ENCODE data around the gene PSMC2. TPM values are rescaled to one million over a fixed set of nuclear protein-coding genes. Genes with fewer than 3 reads are reported as not detected.

Gene PSMC2
- polyA plus RNA-seq, 4 donors: 80.0 to 112 (median 101) TPM

DNA sequence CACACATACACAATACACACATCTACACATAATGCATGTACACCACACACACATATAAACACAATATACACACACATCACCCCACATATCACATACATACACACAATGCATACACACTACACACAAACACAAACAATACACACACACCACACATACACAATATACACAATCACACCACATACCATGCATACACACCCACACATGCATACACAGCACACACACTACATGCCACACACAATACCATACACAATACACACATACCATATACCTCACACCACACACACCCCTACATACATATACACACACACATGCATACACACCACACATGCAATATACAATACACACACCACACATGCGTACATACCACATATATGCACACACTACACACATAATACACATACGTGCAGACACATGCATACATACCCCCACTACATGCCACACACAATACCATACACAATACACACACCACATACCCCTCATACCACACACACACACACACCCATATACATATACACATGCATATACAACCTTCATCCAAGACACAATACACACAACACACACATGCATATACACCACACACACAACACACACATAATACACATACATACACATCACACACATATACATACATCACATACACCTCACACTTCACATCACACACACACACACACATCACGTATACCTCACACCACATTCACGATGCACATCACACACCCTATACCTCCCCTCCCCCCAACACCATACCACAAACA, 34.0 kb downstream of the PSMC2 start:
- Histone ChIP-seq H3K4me1 (ENCODE audit: control insufficient read depth in 3 of 3, insufficient read depth in 2 of 3, low read depth in 1 of 3, low read length in 2 of 3) (no peaks in the 10 kb centered on the region), H3K27ac (ENCODE audit: low read depth in 1 of 3, low read length in 2 of 3) (no peak overlapping the region), H3K4me3 (ENCODE audit: low read depth in 1 of 3, low read length in 3 of 3) (no peak overlapping the region), H3K27me3 (ENCODE audit: control insufficient read depth in 3 of 3, insufficient read depth in 3 of 3, low read length in 3 of 3) (no peaks in the 10 kb centered on the region), H3K36me3 (ENCODE audit: control insufficient read depth in 3 of 3, insufficient read depth in 2 of 3, low read depth in 1 of 3, low read length in 3 of 3) (no peaks in the 10 kb centered on the region), H3K9me3 (ENCODE audit: control insufficient read depth in 2 of 2, insufficient read depth in 1 of 2, low read depth in 1 of 2, low read length in 1 of 2) (no peaks in the 10 kb centered on the region)
- no peak for FAIRE-seq
- WGBS, 3 donors: 89 to 92% (median 91%) methylated on average over 4 of the region's 4 CpGs
- no peak for DNase-seq

DNA sequence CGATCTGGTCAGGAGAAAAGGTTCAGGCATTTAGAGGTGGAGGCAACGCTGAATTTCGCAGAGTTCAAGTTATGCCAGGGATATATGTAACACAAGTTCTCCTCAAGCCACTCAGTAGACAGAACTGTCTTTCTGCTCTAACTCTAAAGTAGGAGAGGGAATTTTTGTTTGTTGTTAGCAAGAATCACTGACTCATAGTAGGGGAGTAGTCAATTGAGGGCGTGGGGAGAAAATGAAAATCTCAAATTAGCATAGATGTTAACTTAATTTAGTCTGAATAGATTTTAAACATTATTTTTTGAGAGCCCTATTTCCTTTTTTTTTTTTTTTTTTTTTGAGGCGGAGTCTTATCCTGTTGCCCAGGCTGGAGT, 34.6 kb downstream of the PSMC2 start:
- Histone ChIP-seq H3K36me3 (ENCODE audit: control insufficient read depth in 3 of 3, insufficient read depth in 2 of 3, low read depth in 1 of 3, low read length in 3 of 3) (no peaks in the 10 kb centered on the region), H3K27me3 (ENCODE audit: control insufficient read depth in 3 of 3, insufficient read depth in 3 of 3, low read length in 3 of 3) (no peaks in the 10 kb centered on the region), H3K27ac (ENCODE audit: low read depth in 1 of 3, low read length in 2 of 3) (no peak overlapping the region), H3K4me1 (ENCODE audit: control insufficient read depth in 3 of 3, insufficient read depth in 2 of 3, low read depth in 1 of 3, low read length in 2 of 3) (no peaks in the 10 kb centered on the region), H3K4me3 (ENCODE audit: low read depth in 1 of 3, low read length in 3 of 3) (no peak overlapping the region), H3K9me3 (ENCODE audit: control insufficient read depth in 2 of 2, insufficient read depth in 1 of 2, low read depth in 1 of 2, low read length in 1 of 2) (no peaks in the 10 kb centered on the region)
- no peak for FAIRE-seq
- 83 to 86% (median 85%) methylated on average over 4 to 5 of the region's 5 CpGs for WGBS, 3 donors
- DNase-seq: no peak

DNA sequence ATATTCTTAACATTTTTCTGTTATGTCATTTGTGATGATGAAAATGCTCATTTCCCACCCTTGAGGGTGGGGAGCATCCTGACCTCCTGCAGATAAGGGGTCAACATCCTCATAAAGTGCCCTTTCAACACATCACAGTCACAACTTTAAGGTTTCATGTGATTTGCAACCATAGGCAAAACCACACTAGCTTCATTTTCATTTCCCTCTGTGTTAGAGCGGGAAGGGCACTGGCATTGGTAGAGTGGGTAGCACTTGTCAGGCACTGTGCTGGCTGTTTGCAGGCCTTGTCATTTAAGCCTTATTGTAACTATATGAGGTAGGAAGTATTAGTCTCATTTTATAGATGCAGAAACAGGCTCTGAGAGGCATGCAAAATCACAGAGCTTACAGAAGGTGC, 39.8 kb downstream of the PSMC2 start:
- no peaks in the 10 kb centered on the region for H3K36me3 ChIP-seq (ENCODE audit: control insufficient read depth in 3 of 3, insufficient read depth in 2 of 3, low read depth in 1 of 3, low read length in 3 of 3)
- FAIRE-seq (no peak), DNase-seq (no peak)
- no peaks in the 10 kb centered on the region for H3K4me1 ChIP-seq (ENCODE audit: control insufficient read depth in 3 of 3, insufficient read depth in 2 of 3, low read depth in 1 of 3, low read length in 2 of 3)
- no peaks in the 10 kb centered on the region for H3K9me3 ChIP-seq (ENCODE audit: control insufficient read depth in 2 of 2, insufficient read depth in 1 of 2, low read depth in 1 of 2, low read length in 1 of 2)
- WGBS, 3 donors: 74 to 78% (median 76%) methylated on average over 1 of the region's 1 CpG
- H3K27ac ChIP-seq (ENCODE audit: low read depth in 1 of 3, low read length in 2 of 3): no peak overlapping the region
- H3K27me3 ChIP-seq (ENCODE audit: control insufficient read depth in 3 of 3, insufficient read depth in 3 of 3, low read length in 3 of 3): no peaks in the 10 kb centered on the region
- no peak overlapping the region for H3K4me3 ChIP-seq (ENCODE audit: low read depth in 1 of 3, low read length in 3 of 3)

DNA sequence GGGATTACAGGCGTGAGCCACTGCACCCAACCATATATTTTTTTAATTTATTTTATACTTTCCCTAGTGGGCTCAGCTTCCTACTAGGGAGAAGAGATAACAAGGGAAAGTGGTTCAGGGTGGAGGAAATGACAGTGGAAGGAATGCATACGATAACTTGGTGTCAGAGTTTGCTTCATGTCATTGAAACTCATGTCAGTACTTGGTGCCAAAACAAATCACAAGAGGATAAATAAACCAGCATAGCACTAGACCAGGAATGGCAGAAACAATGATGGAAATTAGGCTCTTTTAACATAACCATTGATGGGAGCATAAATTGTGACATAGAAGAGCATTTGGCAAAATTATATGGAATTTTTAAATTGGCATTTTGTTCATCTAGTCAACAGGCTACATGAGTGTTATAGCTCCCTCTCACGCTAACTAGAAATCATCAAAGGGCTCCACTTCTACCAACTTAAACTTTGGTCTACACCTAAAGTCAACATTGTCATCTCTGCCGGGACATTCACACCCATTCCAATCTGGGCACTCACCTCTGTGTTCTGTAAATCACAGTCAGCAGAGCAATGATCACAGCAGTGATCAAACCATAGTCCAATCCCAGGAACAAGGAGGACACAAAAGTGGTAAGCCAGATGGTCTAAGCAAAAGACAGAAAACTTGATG, 41.2 kb downstream of the PSMC2 start:
- DNase-seq: peak; percentile 23 to 67
- Histone ChIP-seq H3K4me3 (ENCODE audit: low read depth in 1 of 3, low read length in 3 of 3) (no peak overlapping the region), H3K27me3 (ENCODE audit: control insufficient read depth in 3 of 3, insufficient read depth in 3 of 3, low read length in 3 of 3) (no peaks in the 10 kb centered on the region), H3K36me3 (ENCODE audit: control insufficient read depth in 3 of 3, insufficient read depth in 2 of 3, low read depth in 1 of 3, low read length in 3 of 3) (no peaks in the 10 kb centered on the region), H3K27ac (ENCODE audit: low read depth in 1 of 3, low read length in 2 of 3) (no peak overlapping the region), H3K9me3 (ENCODE audit: control insufficient read depth in 2 of 2, insufficient read depth in 1 of 2, low read depth in 1 of 2, low read length in 1 of 2) (no peaks in the 10 kb centered on the region), H3K4me1 (ENCODE audit: control insufficient read depth in 3 of 3, insufficient read depth in 2 of 3, low read depth in 1 of 3, low read length in 2 of 3) (no peaks in the 10 kb centered on the region)
- FAIRE-seq: no peak
- 36 to 65% (median 55%) methylated on average over 4 of the region's 4 CpGs for WGBS, 3 donors

DNA sequence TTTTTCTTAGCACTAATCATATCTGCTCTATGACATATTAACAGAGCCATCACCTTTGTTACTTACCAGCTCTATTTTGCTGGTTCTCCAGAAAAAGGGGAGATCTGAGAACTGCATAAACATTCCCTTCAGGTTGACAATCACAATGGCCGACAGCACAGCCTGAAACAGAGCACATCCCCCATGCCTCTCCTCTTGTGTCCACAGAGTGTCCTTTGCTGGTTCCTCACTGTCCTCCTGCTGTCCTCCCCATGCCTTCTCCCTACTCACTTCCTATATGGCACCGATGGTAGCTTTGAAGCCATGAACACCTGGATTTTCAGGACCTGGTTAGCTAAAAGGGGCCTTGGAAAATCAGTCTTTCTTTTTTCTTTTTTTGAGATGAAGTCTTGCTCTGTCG, 41.8 kb downstream of the PSMC2 start:
- H3K4me3 ChIP-seq (ENCODE audit: low read depth in 1 of 3, low read length in 3 of 3): no peak overlapping the region
- FAIRE-seq: no peak
- WGBS, 3 donors: 81 to 92% (median 88%) methylated on average over 3 of the region's 3 CpGs
- no peaks in the 10 kb centered on the region for H3K27me3 ChIP-seq (ENCODE audit: control insufficient read depth in 3 of 3, insufficient read depth in 3 of 3, low read length in 3 of 3)
- no peaks in the 10 kb centered on the region for H3K4me1 ChIP-seq (ENCODE audit: control insufficient read depth in 3 of 3, insufficient read depth in 2 of 3, low read depth in 1 of 3, low read length in 2 of 3)
- H3K27ac ChIP-seq (ENCODE audit: low read depth in 1 of 3, low read length in 2 of 3): no peak overlapping the region
- H3K9me3 ChIP-seq (ENCODE audit: control insufficient read depth in 2 of 2, insufficient read depth in 1 of 2, low read depth in 1 of 2, low read length in 1 of 2): no peaks in the 10 kb centered on the region
- DNase-seq: no peak
- no peaks in the 10 kb centered on the region for H3K36me3 ChIP-seq (ENCODE audit: control insufficient read depth in 3 of 3, insufficient read depth in 2 of 3, low read depth in 1 of 3, low read length in 3 of 3)

DNA sequence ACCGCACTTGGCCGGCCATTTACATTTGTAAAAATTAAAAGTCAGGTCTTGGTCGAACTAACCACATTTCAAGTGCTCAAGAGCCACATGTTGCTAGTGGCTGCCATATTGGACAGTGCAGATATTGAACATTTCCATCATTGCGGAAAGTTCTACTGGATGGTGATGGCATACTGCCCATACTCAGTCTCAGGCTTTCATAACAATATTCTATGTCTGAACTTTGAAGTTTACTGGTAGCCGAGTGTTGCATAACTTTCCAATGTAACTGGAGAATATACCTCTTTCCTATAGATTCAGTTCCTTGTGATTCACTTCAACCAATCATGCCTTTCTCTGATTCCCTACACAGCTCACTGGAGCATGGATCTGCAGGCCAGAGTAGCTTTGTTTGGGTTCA, 43.7 kb downstream of the PSMC2 start:
- Histone ChIP-seq H3K4me1 (ENCODE audit: control insufficient read depth in 3 of 3, insufficient read depth in 2 of 3, low read depth in 1 of 3, low read length in 2 of 3) (no peaks in the 10 kb centered on the region), H3K9me3 (ENCODE audit: control insufficient read depth in 2 of 2, insufficient read depth in 1 of 2, low read depth in 1 of 2, low read length in 1 of 2) (no peaks in the 10 kb centered on the region), H3K36me3 (ENCODE audit: control insufficient read depth in 3 of 3, insufficient read depth in 2 of 3, low read depth in 1 of 3, low read length in 3 of 3) (no peaks in the 10 kb centered on the region), H3K4me3 (ENCODE audit: low read depth in 1 of 3, low read length in 3 of 3) (no peak overlapping the region), H3K27me3 (ENCODE audit: control insufficient read depth in 3 of 3, insufficient read depth in 3 of 3, low read length in 3 of 3) (no peaks in the 10 kb centered on the region), H3K27ac (ENCODE audit: low read depth in 1 of 3, low read length in 2 of 3) (no peak overlapping the region)
- WGBS, 3 donors: 92 to 94% (median 94%) methylated on average over 5 of the region's 5 CpGs
- FAIRE-seq (no peak), DNase-seq (no peak)

DNA sequence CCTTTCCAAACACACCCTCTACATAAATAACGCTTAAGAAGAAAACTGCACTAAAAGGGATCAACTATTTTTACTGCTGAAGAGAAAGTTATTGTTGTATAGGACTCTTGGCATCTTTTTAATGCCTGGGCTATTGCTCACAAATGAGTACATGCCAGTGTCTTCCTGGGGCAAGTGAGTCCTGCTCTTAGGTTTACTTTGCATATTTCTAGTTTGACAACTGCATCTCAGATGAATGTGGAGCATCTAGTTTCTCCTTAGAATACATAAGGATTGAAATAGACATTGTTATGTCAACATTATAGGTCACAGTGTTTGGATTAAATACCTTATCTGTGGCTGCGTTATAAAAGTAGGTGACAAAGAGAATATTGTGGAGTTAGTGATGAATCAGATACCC, 44.5 kb downstream of the PSMC2 start:
- no peak overlapping the region for H3K4me3 ChIP-seq (ENCODE audit: low read depth in 1 of 3, low read length in 3 of 3)
- FAIRE-seq (no peak), DNase-seq (peak in 1 of 2 donors; percentile 29)
- H3K27me3 ChIP-seq (ENCODE audit: control insufficient read depth in 3 of 3, insufficient read depth in 3 of 3, low read length in 3 of 3): no peaks in the 10 kb centered on the region
- H3K9me3 ChIP-seq (ENCODE audit: control insufficient read depth in 2 of 2, insufficient read depth in 1 of 2, low read depth in 1 of 2, low read length in 1 of 2): no peaks in the 10 kb centered on the region
- no peaks in the 10 kb centered on the region for H3K4me1 ChIP-seq (ENCODE audit: control insufficient read depth in 3 of 3, insufficient read depth in 2 of 3, low read depth in 1 of 3, low read length in 2 of 3)
- WGBS, 3 donors: 27 to 61% (median 42%) methylated on average over 2 of the region's 2 CpGs
- no peak overlapping the region for H3K27ac ChIP-seq (ENCODE audit: low read depth in 1 of 3, low read length in 2 of 3)
- H3K36me3 ChIP-seq (ENCODE audit: control insufficient read depth in 3 of 3, insufficient read depth in 2 of 3, low read depth in 1 of 3, low read length in 3 of 3): no peaks in the 10 kb centered on the region

DNA sequence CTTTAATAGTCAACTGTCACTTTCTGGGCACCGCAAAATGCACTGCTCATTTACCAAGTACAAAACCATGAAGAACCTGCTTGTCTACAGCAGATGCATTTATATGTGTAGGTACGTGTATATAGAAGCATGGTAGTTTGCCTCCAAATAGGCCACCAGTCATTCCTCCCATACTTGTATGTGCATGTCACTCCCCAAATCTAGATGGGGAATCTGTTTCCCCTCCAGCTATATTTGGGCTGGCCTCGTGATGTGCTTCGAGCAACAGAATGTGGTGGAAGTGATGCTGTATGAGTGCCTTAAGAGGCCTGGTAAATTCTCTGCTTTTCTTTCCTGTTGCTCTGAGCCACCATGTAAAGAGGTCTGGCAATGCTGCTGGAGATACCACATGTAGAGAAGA, 47.1 kb downstream of the PSMC2 start:
- Histone ChIP-seq H3K4me1 (ENCODE audit: control insufficient read depth in 3 of 3, insufficient read depth in 2 of 3, low read depth in 1 of 3, low read length in 2 of 3) (no peaks in the 10 kb centered on the region), H3K27ac (ENCODE audit: low read depth in 1 of 3, low read length in 2 of 3) (no peak overlapping the region), H3K4me3 (ENCODE audit: low read depth in 1 of 3, low read length in 3 of 3) (no peak overlapping the region), H3K9me3 (ENCODE audit: control insufficient read depth in 2 of 2, insufficient read depth in 1 of 2, low read depth in 1 of 2, low read length in 1 of 2) (no peaks in the 10 kb centered on the region), H3K27me3 (ENCODE audit: control insufficient read depth in 3 of 3, insufficient read depth in 3 of 3, low read length in 3 of 3) (no peaks in the 10 kb centered on the region), H3K36me3 (ENCODE audit: control insufficient read depth in 3 of 3, insufficient read depth in 2 of 3, low read depth in 1 of 3, low read length in 3 of 3) (no peaks in the 10 kb centered on the region)
- WGBS, 3 donors: 89 to 96% (median 91%) methylated on average over 4 of the region's 4 CpGs
- FAIRE-seq (no peak), DNase-seq (no peak)
